AG20443 (cell line): ENCODE measurements around the gene CT45A8.
"Not testable (repeated sequence)": the region's sequence is repeated elsewhere in the genome, so short reads cannot be mapped to it uniquely, and the experiment has no call there.

Experiments
- DNase-seq: peaks from one replicate; pipeline ENCODE4 v3.0.0; 2012; ENCODE audit warnings: low spot score, mixed read lengths

The CT45A8 gene, protein sequence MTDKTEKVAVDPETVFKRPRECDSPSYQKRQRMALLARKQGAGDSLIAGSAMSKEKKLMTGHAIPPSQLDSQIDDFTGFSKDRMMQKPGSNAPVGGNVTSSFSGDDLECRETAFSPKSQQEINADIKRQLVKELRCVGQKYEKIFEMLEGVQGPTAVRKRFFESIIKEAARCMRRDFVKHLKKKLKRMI

DNA sequence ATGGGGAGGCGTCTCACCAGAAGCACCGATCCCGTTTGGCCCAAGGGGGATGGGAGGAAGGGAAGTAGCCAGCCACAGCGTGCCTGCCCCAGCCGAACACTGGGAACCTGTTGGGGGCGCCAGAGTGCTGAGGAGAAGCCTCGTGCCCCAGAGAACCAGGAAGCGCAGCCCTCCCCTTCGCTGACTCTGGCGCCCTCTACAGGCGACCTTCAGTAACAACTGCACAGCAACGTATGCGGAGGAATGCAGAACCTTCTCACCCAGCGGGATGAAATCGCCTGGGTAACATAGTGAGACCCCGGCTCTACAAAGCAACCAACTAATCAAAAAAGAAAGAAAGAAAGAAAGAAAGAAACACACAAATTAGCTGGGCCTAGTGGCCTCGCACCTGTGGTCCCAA, at the start of gene CT45A8:
TSS of gene CT45A8 (minus strand) at position 101 of the 400 bp plus-strand sequence. CDS start 3,755 bp downstream, outside the sequence.
- not testable (repeated sequence) for DNase-seq

- no peak for DNase-seq
These were observed 39.0 kb upstream of the CT45A8 start, which contains the start of the genes CT45A10 and SAGE1 for GRCh38 chrX:135893294-135893817. TSS of gene CT45A10 (minus strand) at chrX:135893444. CDS start at chrX:135885344, 8,100 bp downstream. TSS of gene SAGE1 (plus strand) at chrX:135893716. CDS start at chrX:135896243, 2,527 bp downstream.

GRCh38 chrX:135892781-135893180, 38.4 kb upstream of the CT45A8 start:
- DNase-seq = no peak

- DNase-seq = no peak
These were observed 35.8 kb upstream of the CT45A8 start for GRCh38 chrX:135890087-135890585.

- not testable (repeated sequence) for DNase-seq
These were observed 34.6 kb upstream of the CT45A8 start for GRCh38 chrX:135888976-135889375.

DNA sequence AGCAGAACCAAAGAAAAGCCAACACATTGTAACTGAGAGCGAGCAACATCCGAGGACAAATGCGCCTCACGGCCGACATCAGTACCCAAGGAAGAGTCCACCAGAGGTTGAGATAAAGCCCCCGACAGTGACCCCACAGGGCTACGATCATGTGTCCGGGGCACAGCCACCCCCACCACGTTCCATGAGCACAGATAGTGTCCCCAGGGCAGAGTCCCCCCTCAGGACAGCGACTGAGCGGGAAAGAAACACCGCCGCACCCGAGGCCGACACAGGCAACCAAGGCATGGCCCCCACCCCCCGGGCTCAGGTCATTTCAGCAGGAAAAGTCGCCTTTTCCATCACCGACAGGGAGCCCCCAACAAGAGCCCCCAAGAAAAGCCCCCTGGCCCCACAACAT, 33.9 kb upstream of the CT45A8 start:
- not testable (repeated sequence) for DNase-seq

GRCh38 chrX:135882741-135883140, 28.4 kb upstream of the CT45A8 start:
- DNase-seq = not testable (repeated sequence)

DNA sequence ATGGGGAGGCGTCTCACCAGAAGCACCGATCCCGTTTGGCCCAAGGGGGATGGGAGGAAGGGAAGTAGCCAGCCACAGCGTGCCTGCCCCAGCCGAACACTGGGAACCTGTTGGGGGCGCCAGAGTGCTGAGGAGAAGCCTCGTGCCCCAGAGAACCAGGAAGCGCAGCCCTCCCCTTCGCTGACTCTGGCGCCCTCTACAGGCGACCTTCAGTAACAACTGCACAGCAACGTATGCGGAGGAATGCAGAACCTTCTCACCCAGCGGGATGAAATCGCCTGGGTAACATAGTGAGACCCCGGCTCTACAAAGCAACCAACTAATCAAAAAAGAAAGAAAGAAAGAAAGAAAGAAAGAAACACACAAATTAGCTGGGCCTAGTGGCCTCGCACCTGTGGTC, 17.4 kb upstream of the CT45A8 start, which contains the start of gene CT45A9:
TSS of gene CT45A9 (minus strand) at position 101 of the 400 bp plus-strand sequence. CDS start 3,751 bp downstream, outside the sequence.
- DNase-seq = not testable (repeated sequence)

DNA sequence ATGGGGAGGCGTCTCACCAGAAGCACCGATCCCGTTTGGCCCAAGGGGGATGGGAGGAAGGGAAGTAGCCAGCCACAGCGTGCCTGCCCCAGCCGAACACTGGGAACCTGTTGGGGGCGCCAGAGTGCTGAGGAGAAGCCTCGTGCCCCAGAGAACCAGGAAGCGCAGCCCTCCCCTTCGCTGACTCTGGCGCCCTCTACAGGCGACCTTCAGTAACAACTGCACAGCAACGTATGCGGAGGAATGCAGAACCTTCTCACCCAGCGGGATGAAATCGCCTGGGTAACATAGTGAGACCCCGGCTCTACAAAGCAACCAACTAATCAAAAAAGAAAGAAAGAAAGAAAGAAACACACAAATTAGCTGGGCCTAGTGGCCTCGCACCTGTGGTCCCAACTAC, 17.2 kb downstream of the CT45A8 start, which contains the start of gene CT45A7:
TSS of gene CT45A7 (minus strand) at position 101 of the 400 bp plus-strand sequence. CDS start 3,747 bp downstream, outside the sequence.
- DNase-seq = not testable (repeated sequence)

- not testable (repeated sequence) for DNase-seq
These were observed 34.4 kb downstream of the CT45A8 start, which contains the start of gene CT45A2 for GRCh38 chrX:135819912-135820311. TSS of gene CT45A2 (minus strand) at chrX:135820012. CDS start at chrX:135816265, 3,747 bp downstream.

DNA sequence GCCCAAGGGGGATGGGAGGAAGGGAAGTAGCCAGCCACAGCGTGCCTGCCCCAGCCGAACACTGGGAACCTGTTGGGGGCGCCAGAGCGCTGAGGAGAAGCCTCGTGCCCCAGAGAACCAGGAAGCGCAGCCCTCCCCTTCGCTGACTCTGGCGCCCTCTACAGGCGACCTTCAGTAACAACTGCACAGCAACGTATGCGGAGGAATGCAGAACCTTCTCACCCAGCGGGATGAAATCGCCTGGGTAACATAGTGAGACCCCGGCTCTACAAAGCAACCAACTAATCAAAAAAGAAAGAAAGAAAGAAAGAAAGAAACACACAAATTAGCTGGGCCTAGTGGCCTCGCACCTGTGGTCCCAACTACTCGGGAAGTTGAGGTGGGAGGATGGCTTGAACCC, 51.7 kb downstream of the CT45A8 start, which contains the start of gene CT45A6:
TSS of gene CT45A6 (minus strand) at position 101 of the 400 bp plus-strand sequence. CDS start 3,794 bp downstream, outside the sequence.
- DNase-seq = not testable (repeated sequence)
